ENCODE measurements around the gene PPP1R26. TPM values are rescaled to one million over a fixed set of nuclear protein-coding genes. Genes with fewer than 3 reads are reported as not detected.

Gene PPP1R26
- total and polyA plus RNA-seq, 9 of the 15 experiments (the other 6 are each of a cell fraction or from before 2014, with no cell fraction given): 0.77 to 26.8 (median 9.3) TPM

DNA sequence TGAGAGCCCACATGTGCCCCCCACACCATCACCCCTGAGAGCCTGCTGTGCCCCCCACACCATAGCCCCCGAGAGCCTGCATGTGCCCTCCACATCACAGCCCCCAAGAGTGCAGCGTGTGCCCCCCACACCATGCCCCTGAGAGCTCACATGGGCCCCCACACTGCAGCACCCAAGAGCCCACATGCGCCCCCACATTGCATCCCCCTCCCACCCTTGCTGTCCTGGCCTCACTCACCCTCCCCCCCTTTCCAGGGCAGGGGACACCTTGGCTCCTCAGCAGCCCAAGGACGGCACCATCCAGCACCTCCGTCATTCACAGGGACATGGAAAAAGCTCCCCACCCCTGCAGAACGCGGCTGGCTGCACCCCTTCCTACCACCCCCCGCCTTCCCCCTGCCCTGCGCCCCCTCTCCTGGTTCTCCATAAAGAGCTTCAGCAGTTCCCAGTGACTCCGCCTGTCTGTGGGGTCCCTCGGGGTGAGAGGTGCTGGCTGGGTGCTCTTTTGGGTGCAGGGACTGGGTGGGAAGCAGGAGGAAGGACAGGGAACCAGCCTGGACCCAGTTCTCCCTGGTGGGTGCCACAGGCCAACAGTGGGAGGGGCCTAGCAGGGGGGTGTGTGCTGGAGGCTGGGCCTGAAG, 46.6 kb downstream of the PPP1R26 start:
- H3K9me3 ChIP-seq (replicated peaks; ENCODE audit: control insufficient read depth, insufficient read depth, low read depth, low read length): no peaks in the 10 kb centered on the region
- peaks cover 0 to 8% of the 10 kb centered on the region in 2 experiments; a peak in 2 of 5 replicates for H3K27me3 ChIP-seq (ENCODE audit: control insufficient read depth in 2 of 2, insufficient read depth in 2 of 2, low read length in 2 of 2)
- FAIRE-seq: no peak
- in situ Hi-C loops (cut with MboI) (no loop called here), intact Hi-C loops (cut with micrococcal nuclease) (no loop called here)
- H3K9me1 ChIP-seq (ENCODE audit: control insufficient read depth, insufficient read depth, low read length): no peaks in the 10 kb centered on the region
- WGBS (ENCODE audit: insufficient coverage, low coverage, missing lambda C conversion rate): 28% methylated on average over 5 of the region's 11 CpGs
- no peaks in the 10 kb centered on the region for H4K20me1 ChIP-seq (replicated peaks; ENCODE audit: control insufficient read depth, insufficient read depth, low read length)
- H3K4me2 ChIP-seq (ENCODE audit: insufficient read depth, low read length): peak overlapping the region; percentile 46; the same call in 1 of the 2 replicates
- H2AFZ ChIP-seq (ENCODE audit: low read depth, low read length): peak overlapping the region; percentile 54; the same call in 1 of the 2 replicates
- no peak overlapping the region for H3K4me3 ChIP-seq
- H3K4me1 ChIP-seq (replicated peaks in 1 of 2; ENCODE audit: control insufficient read depth in 2 of 2, insufficient read depth in 2 of 2, low read length in 2 of 2): peaks cover 9 to 39% of the 10 kb centered on the region in 2 experiments; a peak in 3 of 5 replicates
- no TSS peak for BruUV-seq (replicated peaks)
- POLR2A ChIA-PET: no interaction called here
- H3K27ac ChIP-seq (ENCODE audit: extremely low read depth, low read depth, low read length): no peak overlapping the region
- no peaks in the 10 kb centered on the region for H3K79me2 ChIP-seq (ENCODE audit: control insufficient read depth, insufficient read depth, low read length)
- H3K9ac ChIP-seq (ENCODE audit: insufficient read depth in 1 of 2, low read depth in 2 of 2, low read length in 2 of 2): peak overlapping the region in 1 of 2 experiments; percentile 60; a peak in 1 of 4 replicates
- no peaks in the 10 kb centered on the region for H3K36me3 ChIP-seq (ENCODE audit: control insufficient read depth, insufficient read depth, low read length)
- ATAC-seq: peak; percentile 73
- CTCF ChIA-PET (ENCODE audit: low intra/inter-chr PET ratio): no interaction called here
- no peak for DNase-seq (ENCODE audit: extremely low read depth in 1 of 4, low spot score in 3 of 4)
- TF ChIP-seq, protein P1, sequence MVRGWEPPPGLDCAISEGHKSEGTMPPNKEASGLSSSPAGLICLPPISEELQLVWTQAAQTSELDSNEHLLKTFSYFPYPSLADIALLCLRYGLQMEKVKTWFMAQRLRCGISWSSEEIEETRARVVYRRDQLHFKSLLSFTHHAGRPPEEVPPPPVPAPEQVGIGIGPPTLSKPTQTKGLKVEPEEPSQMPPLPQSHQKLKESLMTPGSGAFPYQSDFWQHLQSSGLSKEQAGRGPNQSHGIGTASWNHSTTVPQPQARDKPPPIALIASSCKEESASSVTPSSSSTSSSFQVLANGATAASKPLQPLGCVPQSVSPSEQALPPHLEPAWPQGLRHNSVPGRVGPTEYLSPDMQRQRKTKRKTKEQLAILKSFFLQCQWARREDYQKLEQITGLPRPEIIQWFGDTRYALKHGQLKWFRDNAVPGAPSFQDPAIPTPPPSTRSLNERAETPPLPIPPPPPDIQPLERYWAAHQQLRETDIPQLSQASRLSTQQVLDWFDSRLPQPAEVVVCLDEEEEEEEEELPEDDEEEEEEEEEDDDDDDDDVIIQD (CRISPR knock-in tag; IDR thresholded peaks at IDR 0.05): no peak
- TF ChIP-seq HES1 (IDR thresholded peaks at IDR 0.05; ENCODE audit: low read depth): no peak
- no peak for TF ChIP-seq PHB (CRISPR knock-in tag; IDR thresholded peaks at IDR 0.05)
- no peak for TF ChIP-seq FOS (IDR thresholded peaks at IDR 0.05; ENCODE audit: extremely low read depth, insufficient read length)
- no peak for TF ChIP-seq MTF1 (CRISPR knock-in tag; IDR thresholded peaks at IDR 0.05; ENCODE audit: borderline replicate concordance)
- no peak for TF ChIP-seq SMAD4 (CRISPR knock-in tag; conservative IDR thresholded peaks at IDR 0.05)
- no peak for TF ChIP-seq MAFK (IDR thresholded peaks at IDR 0.05; ENCODE audit: low read length)
- TF ChIP-seq ZBTB40 (IDR thresholded peaks at IDR 0.05): no peak
- no peak for TF ChIP-seq ZBTB40 (CRISPR knock-in tag; IDR thresholded peaks at IDR 0.05)
- no peak for TF ChIP-seq CBX2 (IDR thresholded peaks at IDR 0.05; ENCODE audit: insufficient read depth, low read length, poor library complexity, severe bottlenecking)
- no peak for TF ChIP-seq KLF13 (tag; IDR thresholded peaks at IDR 0.05; ENCODE audit: borderline replicate concordance, low read depth)

All from K562 (cell line).